Measurements from ENCODE around the gene MCC.

Gene MCC

DNA sequence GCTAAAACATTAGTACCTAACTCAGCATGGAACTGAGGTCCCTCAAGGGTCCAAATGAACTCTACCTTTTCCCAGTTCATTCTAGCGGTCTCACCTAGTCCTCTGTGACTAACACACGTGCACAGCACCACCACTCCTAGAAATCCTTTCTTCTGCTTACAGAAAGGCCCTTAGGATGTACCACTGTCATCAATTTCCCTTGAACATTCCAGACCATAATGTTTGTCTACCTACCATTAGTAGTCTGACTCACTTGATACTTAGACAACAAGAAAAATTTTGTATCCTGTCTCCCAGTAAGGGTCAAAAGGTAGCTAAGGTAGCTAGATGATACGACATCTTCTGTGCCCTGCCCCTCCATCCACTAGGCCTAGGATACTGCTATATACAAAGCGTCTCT, 220.0 kb downstream of the MCC start:
- H3K4me1 ChIP-seq (ENCODE audit: insufficient read depth, low read length) = peaks cover 76% of the 10 kb centered on the region
- H3K27ac ChIP-seq (ENCODE audit: low read length) = peak overlapping the region; percentile 10
- H3K4me3 ChIP-seq (ENCODE audit: low read length) = no peak overlapping the region
- H3K9ac ChIP-seq (ENCODE audit: low read depth, low read length) = no peak overlapping the region; the same call in 1 of the 2 replicates
- H3K9me3 ChIP-seq (ENCODE audit: insufficient read depth, low read depth, low read length) = no peaks in the 10 kb centered on the region
- H3K36me3 ChIP-seq (ENCODE audit: insufficient read depth, low read depth, low read length) = no peaks in the 10 kb centered on the region
- H3K27me3 ChIP-seq (ENCODE audit: insufficient read depth, low read length) = no peaks in the 10 kb centered on the region

DNA sequence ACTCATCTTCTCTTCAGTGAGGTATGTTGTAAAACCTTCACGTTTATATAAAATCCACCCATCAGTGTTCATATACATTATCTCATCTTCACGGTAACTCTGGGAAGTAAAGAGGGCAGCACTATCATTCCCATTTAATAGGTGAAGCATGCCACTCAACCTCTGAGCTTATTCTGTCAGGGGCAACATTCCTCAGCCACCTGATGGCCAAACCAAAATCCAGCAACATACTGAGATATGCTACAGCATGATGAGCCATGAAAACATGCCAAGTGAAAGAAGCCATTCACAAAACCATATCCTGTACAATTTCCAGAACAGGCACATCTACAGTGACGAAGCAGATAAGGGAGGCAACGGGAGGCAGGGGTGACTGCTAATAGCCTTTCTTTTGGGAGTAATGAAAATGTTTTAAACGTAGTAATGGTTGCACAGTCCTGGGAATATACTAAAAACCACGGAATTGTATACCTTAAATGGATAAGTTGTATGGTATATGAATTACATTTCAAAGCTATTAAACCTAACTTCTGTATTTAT, 220.8 kb downstream of the MCC start:
- H3K4me3 ChIP-seq (ENCODE audit: low read length) = no peak overlapping the region
- H3K9ac ChIP-seq (ENCODE audit: low read depth, low read length) = no peak overlapping the region
- H3K27me3 ChIP-seq (ENCODE audit: insufficient read depth, low read length) = no peaks in the 10 kb centered on the region
- H3K4me1 ChIP-seq (ENCODE audit: insufficient read depth, low read length) = peaks cover 68% of the 10 kb centered on the region
- H3K36me3 ChIP-seq (ENCODE audit: insufficient read depth, low read depth, low read length) = no peaks in the 10 kb centered on the region
- H3K27ac ChIP-seq (ENCODE audit: low read length) = no peak overlapping the region
- H3K9me3 ChIP-seq (ENCODE audit: insufficient read depth, low read depth, low read length) = no peaks in the 10 kb centered on the region

DNA sequence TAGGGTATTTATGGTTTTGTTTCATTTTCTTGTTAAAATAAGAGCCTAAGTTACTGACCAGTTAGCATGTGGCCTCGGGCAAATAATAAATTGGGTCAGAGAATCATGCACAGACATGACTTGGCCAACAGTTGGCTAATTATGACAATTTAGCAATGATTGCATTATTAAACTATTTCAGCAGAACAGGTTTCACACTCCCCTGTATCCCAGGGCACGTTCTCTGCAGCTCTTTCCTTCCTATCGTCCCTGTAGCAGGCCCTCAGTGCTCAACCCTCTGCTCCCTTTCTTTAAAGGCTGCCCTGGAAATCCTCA, 221.4 kb downstream of the MCC start:
- no peak overlapping the region for H3K27ac ChIP-seq (ENCODE audit: low read length)
- no peaks in the 10 kb centered on the region for H3K36me3 ChIP-seq (ENCODE audit: insufficient read depth, low read depth, low read length)
- H3K9me3 ChIP-seq (ENCODE audit: insufficient read depth, low read depth, low read length) = no peaks in the 10 kb centered on the region
- no peaks in the 10 kb centered on the region for H3K27me3 ChIP-seq (ENCODE audit: insufficient read depth, low read length)
- H3K4me3 ChIP-seq (ENCODE audit: low read length) = no peak overlapping the region
- H3K9ac ChIP-seq (ENCODE audit: low read depth, low read length) = no peak overlapping the region
- H3K4me1 ChIP-seq (ENCODE audit: insufficient read depth, low read length) = peaks cover 63% of the 10 kb centered on the region

DNA sequence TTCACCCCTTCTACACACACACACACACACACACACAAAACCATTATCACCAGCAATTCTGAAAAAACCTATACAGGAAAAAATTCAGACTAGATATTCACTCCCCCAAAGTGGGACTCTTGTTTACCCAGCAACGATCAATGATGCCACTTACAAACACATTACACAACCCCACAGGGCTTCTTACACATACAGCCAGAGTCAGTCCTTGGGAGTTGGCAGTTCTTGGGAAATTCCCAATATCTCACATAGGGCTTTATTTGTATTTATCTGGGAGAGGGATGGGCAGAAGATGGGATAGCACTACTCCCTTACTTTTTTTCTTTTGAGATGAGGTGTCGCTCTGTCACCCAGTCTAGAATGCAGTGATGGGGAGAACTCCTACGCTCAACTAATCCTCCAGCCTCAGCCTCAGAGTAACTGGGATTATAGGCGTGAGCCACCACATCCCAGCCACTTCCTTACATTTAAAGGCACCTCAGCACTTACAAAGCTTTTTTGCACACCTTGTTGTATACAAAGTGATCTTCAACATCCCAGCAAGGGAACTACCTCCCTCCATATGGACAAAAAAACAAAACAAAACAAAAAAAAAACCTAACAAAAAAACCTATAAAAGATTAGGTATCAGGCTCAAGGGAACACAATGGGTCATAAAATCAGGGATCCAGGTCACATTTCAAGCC, 221.9 kb downstream of the MCC start:
- H3K27me3 ChIP-seq (ENCODE audit: insufficient read depth, low read length) = no peaks in the 10 kb centered on the region
- peaks cover 58% of the 10 kb centered on the region for H3K4me1 ChIP-seq (ENCODE audit: insufficient read depth, low read length)
- no peak overlapping the region for H3K27ac ChIP-seq (ENCODE audit: low read length)
- H3K9ac ChIP-seq (ENCODE audit: low read depth, low read length) = no peak overlapping the region
- no peaks in the 10 kb centered on the region for H3K9me3 ChIP-seq (ENCODE audit: insufficient read depth, low read depth, low read length)
- no peak overlapping the region for H3K4me3 ChIP-seq (ENCODE audit: low read length)
- H3K36me3 ChIP-seq (ENCODE audit: insufficient read depth, low read depth, low read length) = no peaks in the 10 kb centered on the region

DNA sequence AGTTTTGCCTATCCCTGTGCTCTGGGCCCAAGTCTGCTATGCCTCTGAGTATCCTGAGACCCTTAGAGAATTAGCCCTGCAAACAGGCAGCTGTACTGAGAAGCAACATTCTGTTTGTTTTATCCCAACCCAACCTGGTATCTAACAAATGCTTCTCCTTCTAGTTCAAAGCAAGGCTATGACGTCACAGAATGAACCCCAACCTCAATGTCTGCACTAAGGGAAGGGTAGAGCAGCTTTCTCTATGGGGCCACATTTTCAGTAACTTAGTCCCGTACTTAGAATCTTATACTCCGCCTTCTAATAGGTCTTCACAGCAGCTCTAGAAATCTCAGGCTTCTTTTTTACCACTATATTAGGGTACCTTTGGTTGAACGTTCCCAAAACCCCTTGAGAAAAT, 223.1 kb downstream of the MCC start:
- H3K36me3 ChIP-seq (ENCODE audit: insufficient read depth, low read depth, low read length) = no peaks in the 10 kb centered on the region
- H3K9ac ChIP-seq (ENCODE audit: low read depth, low read length) = no peak overlapping the region
- H3K9me3 ChIP-seq (ENCODE audit: insufficient read depth, low read depth, low read length) = no peaks in the 10 kb centered on the region
- H3K4me3 ChIP-seq (ENCODE audit: low read length) = no peak overlapping the region
- no peaks in the 10 kb centered on the region for H3K27me3 ChIP-seq (ENCODE audit: insufficient read depth, low read length)
- H3K27ac ChIP-seq (ENCODE audit: low read length) = no peak overlapping the region
- peaks cover 46% of the 10 kb centered on the region for H3K4me1 ChIP-seq (ENCODE audit: insufficient read depth, low read length)

DNA sequence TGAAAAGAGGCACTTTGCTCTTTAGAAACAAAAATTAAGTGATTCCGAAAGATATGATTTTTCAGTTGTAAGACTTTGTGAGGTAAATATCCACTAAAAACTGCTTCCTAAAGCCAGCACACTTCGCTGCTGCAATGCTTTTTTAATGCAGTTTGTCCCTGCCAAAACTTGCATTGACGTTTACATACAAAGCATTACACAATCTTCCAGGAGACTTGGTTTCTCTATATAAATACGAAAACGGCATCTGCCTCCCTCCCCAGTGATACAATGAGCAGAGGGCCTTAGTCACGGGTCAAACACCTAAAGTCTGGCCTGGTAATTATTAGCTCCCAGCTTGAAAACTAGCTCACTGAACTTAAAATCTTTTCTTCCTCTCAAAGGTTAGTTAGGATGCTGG, 224.2 kb downstream of the MCC start:
- Histone ChIP-seq H3K36me3 (ENCODE audit: insufficient read depth, low read depth, low read length) (no peaks in the 10 kb centered on the region), H3K9ac (ENCODE audit: low read depth, low read length) (no peak overlapping the region), H3K27me3 (ENCODE audit: insufficient read depth, low read length) (no peaks in the 10 kb centered on the region), H3K9me3 (ENCODE audit: insufficient read depth, low read depth, low read length) (no peaks in the 10 kb centered on the region; the same call in 1 of the 2 replicates), H3K4me1 (ENCODE audit: insufficient read depth, low read length) (peaks cover 35% of the 10 kb centered on the region), H3K27ac (ENCODE audit: low read length) (no peak overlapping the region), H3K4me3 (ENCODE audit: low read length) (no peak overlapping the region)

DNA sequence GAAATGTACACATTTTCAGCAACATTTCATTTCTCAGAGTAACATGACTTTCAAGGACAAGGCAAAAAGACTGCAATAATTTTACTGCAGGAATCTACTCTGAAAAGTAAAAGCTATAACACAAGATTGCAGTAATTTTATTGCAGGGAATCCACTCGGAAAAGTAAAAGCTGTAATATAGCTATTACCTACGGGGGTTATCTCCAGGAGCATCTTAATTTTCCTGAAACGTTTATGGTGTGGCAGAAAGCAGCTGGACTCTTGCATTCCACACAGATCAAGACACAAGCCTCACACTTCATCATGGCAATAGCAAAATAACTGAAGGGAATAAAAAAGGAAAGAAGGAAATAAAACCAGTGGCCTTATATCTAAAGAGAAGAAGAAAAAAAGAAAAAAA, 224.7 kb downstream of the MCC start:
- peaks cover 30% of the 10 kb centered on the region for H3K4me1 ChIP-seq (ENCODE audit: insufficient read depth, low read length)
- H3K36me3 ChIP-seq (ENCODE audit: insufficient read depth, low read depth, low read length) = no peaks in the 10 kb centered on the region
- H3K9me3 ChIP-seq (ENCODE audit: insufficient read depth, low read depth, low read length) = no peaks in the 10 kb centered on the region; the same call in 1 of the 2 replicates
- H3K9ac ChIP-seq (ENCODE audit: low read depth, low read length) = no peak overlapping the region
- no peak overlapping the region for H3K27ac ChIP-seq (ENCODE audit: low read length)
- no peak overlapping the region for H3K4me3 ChIP-seq (ENCODE audit: low read length)
- no peaks in the 10 kb centered on the region for H3K27me3 ChIP-seq (ENCODE audit: insufficient read depth, low read length)

DNA sequence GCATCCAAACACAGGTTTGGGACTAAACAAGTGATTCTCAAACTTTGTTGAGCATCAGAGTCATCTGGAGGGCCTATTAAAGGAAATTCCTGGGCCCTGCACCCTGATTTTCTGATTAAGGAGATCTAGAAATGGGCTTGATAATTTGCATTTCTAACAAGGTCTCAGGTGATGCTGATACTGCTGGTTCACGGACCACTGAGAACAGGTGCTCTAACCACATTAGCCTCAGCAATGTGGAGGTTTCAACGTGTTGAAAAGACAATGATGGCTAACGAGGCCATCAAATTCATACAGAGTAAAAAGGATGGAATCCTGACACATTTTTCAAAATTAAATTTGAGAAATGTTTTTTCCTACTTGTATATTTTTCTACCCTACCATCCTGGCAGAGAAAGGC, 225.6 kb downstream of the MCC start:
- H3K27ac ChIP-seq (ENCODE audit: low read length) = no peak overlapping the region
- peaks cover 23% of the 10 kb centered on the region for H3K4me1 ChIP-seq (ENCODE audit: insufficient read depth, low read length)
- no peaks in the 10 kb centered on the region for H3K36me3 ChIP-seq (ENCODE audit: insufficient read depth, low read depth, low read length)
- no peak overlapping the region for H3K4me3 ChIP-seq (ENCODE audit: low read length)
- H3K9ac ChIP-seq (ENCODE audit: low read depth, low read length) = no peak overlapping the region
- H3K9me3 ChIP-seq (ENCODE audit: insufficient read depth, low read depth, low read length) = no peaks in the 10 kb centered on the region; the same call in 1 of the 2 replicates
- no peaks in the 10 kb centered on the region for H3K27me3 ChIP-seq (ENCODE audit: insufficient read depth, low read length)

DNA sequence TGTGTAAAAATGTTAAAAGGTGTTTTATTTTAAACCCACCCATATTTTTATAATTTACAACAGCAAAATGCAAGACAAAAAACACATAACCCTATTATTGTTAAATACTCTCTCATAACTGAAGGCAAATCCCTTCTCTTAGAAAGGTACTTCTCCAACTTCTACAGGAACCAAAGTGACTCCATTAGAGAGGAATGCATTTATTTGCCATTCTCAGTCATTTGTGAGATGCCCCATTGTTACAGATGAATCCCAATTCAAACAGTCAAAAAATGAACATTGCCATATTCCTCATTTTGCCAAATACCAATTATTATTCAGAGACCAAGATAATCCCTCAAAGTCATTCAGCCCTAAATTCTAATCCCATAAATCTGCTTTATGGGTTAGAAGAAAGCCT, 229.2 kb downstream of the MCC start:
- H3K36me3 ChIP-seq (ENCODE audit: insufficient read depth, low read depth, low read length) = no peaks in the 10 kb centered on the region
- no peaks in the 10 kb centered on the region; the same call in 1 of the 2 replicates for H3K9me3 ChIP-seq (ENCODE audit: insufficient read depth, low read depth, low read length)
- no peak overlapping the region for H3K4me3 ChIP-seq (ENCODE audit: low read length)
- peaks cover under 1% of the 10 kb centered on the region; the same call in 1 of the 2 replicates for H3K4me1 ChIP-seq (ENCODE audit: insufficient read depth, low read length)
- no peak overlapping the region for H3K27ac ChIP-seq (ENCODE audit: low read length)
- H3K27me3 ChIP-seq (ENCODE audit: insufficient read depth, low read length) = no peaks in the 10 kb centered on the region
- no peak overlapping the region for H3K9ac ChIP-seq (ENCODE audit: low read depth, low read length)

DNA sequence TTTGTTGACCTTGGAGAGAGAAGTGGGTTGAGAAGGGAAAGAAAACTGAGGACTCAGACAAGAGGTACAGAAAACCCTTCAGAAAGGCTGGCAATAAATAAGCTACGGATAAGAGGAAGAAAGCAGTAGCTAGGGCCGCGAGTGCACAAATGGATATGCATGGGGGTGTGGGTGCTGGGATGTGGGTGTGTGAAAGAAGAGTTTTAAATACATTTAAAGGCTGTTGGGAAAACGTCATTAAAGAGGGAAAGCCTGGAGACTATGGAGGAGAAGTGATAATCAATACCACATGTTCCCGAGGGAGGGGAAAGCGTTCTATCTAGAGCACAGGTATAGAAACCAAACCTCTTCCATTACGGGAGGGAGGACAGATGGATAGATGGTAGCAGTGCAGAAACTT, 230.7 kb downstream of the MCC start:
- Histone ChIP-seq H3K27ac (ENCODE audit: low read length) (no peak overlapping the region), H3K9ac (ENCODE audit: low read depth, low read length) (no peak overlapping the region), H3K4me3 (ENCODE audit: low read length) (no peak overlapping the region), H3K27me3 (ENCODE audit: insufficient read depth, low read length) (no peaks in the 10 kb centered on the region), H3K36me3 (ENCODE audit: insufficient read depth, low read depth, low read length) (no peaks in the 10 kb centered on the region), H3K4me1 (ENCODE audit: insufficient read depth, low read length) (no peaks in the 10 kb centered on the region; the same call in 1 of the 2 replicates), H3K9me3 (ENCODE audit: insufficient read depth, low read depth, low read length) (no peaks in the 10 kb centered on the region; the same call in 1 of the 2 replicates)

DNA sequence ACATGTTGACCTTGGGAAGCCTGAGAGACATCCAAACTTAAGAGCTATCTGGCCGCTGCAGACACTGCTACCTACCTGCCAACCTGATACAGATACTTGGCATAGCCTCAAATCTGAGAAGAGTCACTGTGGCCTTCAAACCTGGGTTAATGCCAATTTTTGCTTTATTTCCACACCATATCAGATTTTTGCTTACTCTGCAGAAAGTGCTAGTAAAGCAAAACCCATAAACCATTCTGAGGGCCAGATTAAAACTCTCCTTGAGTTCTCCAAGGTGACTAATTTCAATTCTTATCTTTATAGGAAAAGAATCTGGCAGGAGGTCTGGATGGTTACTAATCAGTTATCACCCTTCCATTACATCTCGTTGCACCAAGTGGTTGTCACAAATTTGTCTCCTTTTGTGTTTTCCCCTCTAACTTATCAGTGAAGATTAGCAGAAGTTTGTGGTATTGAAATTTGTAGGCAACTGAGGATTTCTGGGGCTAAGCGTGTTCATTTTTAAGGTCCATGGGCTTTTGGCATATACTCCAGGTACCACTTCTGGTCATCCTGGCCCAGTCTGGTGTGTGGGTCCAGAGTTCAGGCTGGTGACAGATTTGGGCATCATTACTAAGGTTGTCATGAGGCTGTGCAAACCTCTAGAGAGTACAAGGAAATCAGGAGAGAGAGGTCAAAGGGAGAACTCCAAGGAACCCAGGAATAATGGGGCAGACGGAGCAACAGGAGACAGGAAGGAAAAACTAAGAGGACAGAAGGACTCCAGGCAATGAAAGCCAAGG, 231.4 kb downstream of the MCC start:
- Histone ChIP-seq H3K27me3 (ENCODE audit: insufficient read depth, low read length) (no peaks in the 10 kb centered on the region), H3K36me3 (ENCODE audit: insufficient read depth, low read depth, low read length) (no peaks in the 10 kb centered on the region), H3K9ac (ENCODE audit: low read depth, low read length) (no peak overlapping the region), H3K4me1 (ENCODE audit: insufficient read depth, low read length) (no peaks in the 10 kb centered on the region), H3K27ac (ENCODE audit: low read length) (no peak overlapping the region), H3K4me3 (ENCODE audit: low read length) (no peak overlapping the region), H3K9me3 (ENCODE audit: insufficient read depth, low read depth, low read length) (no peaks in the 10 kb centered on the region; the same call in 1 of the 2 replicates)
